NCI-H446 treated with DMSO at 0.1 percent for 48 hours (cell line): ENCODE data around the gene SLC19A1.

Source experiments
- DNase-seq: peaks from one replicate; lab custom pipeline; 2025; lab: John Stamatoyannopoulos, UW

The SLC19A1 gene

GRCh38 chr21:45542242-45542666 lies at the start of gene SLC19A1:
Gene SLC19A1, minus strand, starts transcription at chr21:45542440. Its CDS starts 4,481 bp downstream, at chr21:45537959.
- DNase-seq, result peak; percentile 26

GRCh38 chr21:45591619-45592207 lies 49.5 kb upstream of the SLC19A1 start:
- DNase-seq, result no peak

- no peak for DNase-seq
Measured at GRCh38 chr21:45590726-45591618, 48.7 kb upstream of the SLC19A1 start.

- no peak for DNase-seq
Measured at GRCh38 chr21:45590246-45590725, 48.0 kb upstream of the SLC19A1 start.

GRCh38 chr21:45589686-45590245 lies 47.5 kb upstream of the SLC19A1 start:
- DNase-seq, result no peak

GRCh38 chr21:45588871-45589491 lies 46.7 kb upstream of the SLC19A1 start:
- no peak for DNase-seq

- no peak for DNase-seq
Measured at GRCh38 chr21:45588086-45588825, 46.0 kb upstream of the SLC19A1 start.

- no peak for DNase-seq
Measured at GRCh38 chr21:45586289-45586858, 44.1 kb upstream of the SLC19A1 start.

- DNase-seq, result no peak
Measured at GRCh38 chr21:45584786-45585185, 42.5 kb upstream of the SLC19A1 start.

GRCh38 chr21:45583831-45584509 lies 41.7 kb upstream of the SLC19A1 start:
- DNase-seq, result no peak

GRCh38 chr21:45582128-45582527 lies 39.9 kb upstream of the SLC19A1 start:
- DNase-seq, result no peak

GRCh38 chr21:45581322-45581712 lies 39.1 kb upstream of the SLC19A1 start:
- no peak for DNase-seq

- DNase-seq, result no peak
Measured at GRCh38 chr21:45580576-45581321, 38.5 kb upstream of the SLC19A1 start.

GRCh38 chr21:45580181-45580575 lies 37.9 kb upstream of the SLC19A1 start:
- DNase-seq, result no peak

- DNase-seq, result no peak
Measured at GRCh38 chr21:45579383-45580180, 37.3 kb upstream of the SLC19A1 start.

- DNase-seq, result no peak
Measured at GRCh38 chr21:45578811-45579381, 36.7 kb upstream of the SLC19A1 start.

GRCh38 chr21:45578176-45578801 lies 36.0 kb upstream of the SLC19A1 start:
- DNase-seq, result no peak

GRCh38 chr21:45577801-45578175 lies 35.5 kb upstream of the SLC19A1 start:
- no peak for DNase-seq
